ENCODE results near the gene TBC1D22A.

GRCh38 chr22:47093720-47094119 is 331.3 kb downstream of the TBC1D22A start:
- TF ChIP-seq CTCF (IDR thresholded peaks at IDR 0.05) (no peak), POLR2A (IDR thresholded peaks at IDR 0.05) (no peak)
